GM12864 (cell line): Measurements from ENCODE around the gene ZBTB7A.

Experiments
- DNase-seq: peaks from one replicate; pipeline ENCODE4 v3.0.0-alpha.2; 2011; ENCODE audit warnings: low read depth
- H3K4me3 ChIP-seq: 2 replicates; pipeline ENCODE4 v1.5.1; 2011; ENCODE audit warnings: mild to moderate bottlenecking, low read depth, low read length, control low read depth
- CTCF ChIP-seq: IDR thresholded peaks from 2 replicates; pipeline ENCODE4 v1.5.1; 2011; ENCODE audit warnings: low read depth, mild to moderate bottlenecking, moderate library complexity, low read length, control low read depth, inconsistent platforms; ENCODE audit errors: missing control alignments

Gene ZBTB7A

GRCh38 chr19:4038661-4039423 lies 27.9 kb downstream of the ZBTB7A start:
- no peak overlapping the region for H3K4me3 ChIP-seq
- no peak for DNase-seq
- no peak for TF ChIP-seq CTCF

- no peak for TF ChIP-seq CTCF
- no peak overlapping the region for H3K4me3 ChIP-seq
- no peak for DNase-seq
Measured at GRCh38 chr19:4038057-4038456, 28.6 kb downstream of the ZBTB7A start.

- TF ChIP-seq CTCF, result no peak
- DNase-seq, result no peak
- no peak overlapping the region for H3K4me3 ChIP-seq
Measured at GRCh38 chr19:4037301-4037949, 29.3 kb downstream of the ZBTB7A start.

- TF ChIP-seq CTCF, result no peak
- H3K4me3 ChIP-seq, result no peak overlapping the region
- no peak for DNase-seq
Measured at GRCh38 chr19:4036576-4037300, 30.0 kb downstream of the ZBTB7A start.

- no peak overlapping the region for H3K4me3 ChIP-seq
- no peak for DNase-seq
- TF ChIP-seq CTCF, result no peak
Measured at GRCh38 chr19:4035582-4035981, 31.1 kb downstream of the ZBTB7A start.

- TF ChIP-seq CTCF, result no peak
- no peak overlapping the region for H3K4me3 ChIP-seq
- DNase-seq, result no peak
Measured at GRCh38 chr19:4035018-4035566, 31.6 kb downstream of the ZBTB7A start.
